Mesenchymal stem cell (in vitro differentiated cells and primary cell): Measurements from ENCODE around the gene AIP.

Experiments
- DNase-seq: peaks from one replicate; pipeline ENCODE4 v3.0.0-alpha.2; 2013
- H2AFZ ChIP-seq: one replicate; pipeline ENCODE4 v1.6.1; 2013; ENCODE audit warnings: low read depth, mild to moderate bottlenecking, control low read depth, inconsistent platforms, low read length, moderate library complexity
- H2AK5ac ChIP-seq: 2 replicates; pipeline ENCODE4 v1.6.1; 2013; ENCODE audit warnings: low read length, moderate library complexity, mild to moderate bottlenecking, inconsistent platforms; ENCODE audit not compliant: severe bottlenecking
- H2BK120ac ChIP-seq: one replicate; pipeline ENCODE4 v1.6.1; 2013; ENCODE audit warnings: low read depth, mild to moderate bottlenecking, inconsistent platforms, low read length, moderate library complexity
- H2BK12ac ChIP-seq, 2 experiments: one replicate each; pipeline ENCODE4 v1.6.1; 2013; ENCODE audit warnings: inconsistent platforms in 2 of 2, low read length in 2 of 2, mild to moderate bottlenecking in 2 of 2, moderate library complexity in 2 of 2, control low read depth in 1 of 2
- H2BK15ac ChIP-seq: one replicate; pipeline ENCODE4 v1.6.1; 2013; ENCODE audit warnings: mild to moderate bottlenecking, low read depth, inconsistent platforms; ENCODE audit not compliant: poor library complexity, severe bottlenecking
- H2BK5ac ChIP-seq: 2 replicates; pipeline ENCODE4 v1.6.1; 2013; ENCODE audit warnings: low read depth, mild to moderate bottlenecking, low read length, control low read depth, inconsistent platforms; ENCODE audit not compliant: poor library complexity, severe bottlenecking
- H3K14ac ChIP-seq, 2 experiments: one replicate each; pipeline ENCODE4 v1.6.1; 2013; ENCODE audit warnings: inconsistent platforms in 2 of 2, low read length in 2 of 2, control low read depth in 1 of 2, mild to moderate bottlenecking in 1 of 2, moderate library complexity in 1 of 2
- H3K18ac ChIP-seq, 2 experiments: one replicate each; pipeline ENCODE4 v1.6.1; 2013; ENCODE audit warnings: inconsistent platforms in 2 of 2, low read length in 2 of 2, control low read depth in 1 of 2, low read depth in 1 of 2, mild to moderate bottlenecking in 1 of 2
- H3K23ac ChIP-seq, 2 experiments: one replicate each; pipeline ENCODE4 v1.6.1; 2013; ENCODE audit warnings: inconsistent platforms in 2 of 2, low read length in 2 of 2, mild to moderate bottlenecking in 2 of 2, moderate library complexity in 2 of 2, control low read depth in 1 of 2
- H3K27ac ChIP-seq: 2 replicates; pipeline ENCODE4 v1.5.1; 2013; ENCODE audit warnings: mild to moderate bottlenecking, moderate library complexity, low read length, control low read depth, inconsistent platforms; ENCODE audit not compliant: poor library complexity, severe bottlenecking
- H3K27me3 ChIP-seq, 2 experiments: 2 replicates each; pipeline versions ENCODE4 v1.6.1 to v1.7.0; 2013; ENCODE audit warnings: low read length in 2 of 2, mild to moderate bottlenecking in 2 of 2, moderate library complexity in 2 of 2, control low read depth in 1 of 2, inconsistent platforms in 1 of 2; ENCODE audit not compliant: control insufficient read depth in 1 of 2, insufficient read depth in 1 of 2
- H3K36me3 ChIP-seq, 2 experiments: 2 replicates each; pipeline versions ENCODE4 v1.6.1 to v1.7.0; 2013; ENCODE audit warnings: low read length in 2 of 2, control low read depth in 1 of 2, inconsistent platforms in 1 of 2, low read depth in 1 of 2, mild to moderate bottlenecking in 1 of 2; ENCODE audit not compliant: insufficient read depth in 2 of 2, control insufficient read depth in 1 of 2
- H3K4ac ChIP-seq, 2 experiments: one replicate each; pipeline ENCODE4 v1.6.1; 2013; ENCODE audit warnings: inconsistent platforms in 2 of 2, low read length in 2 of 2, mild to moderate bottlenecking in 2 of 2, moderate library complexity in 2 of 2, control low read depth in 1 of 2, low read depth in 1 of 2
- H3K4me1 ChIP-seq: 2 replicates; pipeline ENCODE4 v1.6.1; 2013; ENCODE audit warnings: low read depth, low read length, control low read depth; ENCODE audit not compliant: control insufficient read depth, insufficient read depth
- H3K4me2 ChIP-seq: 2 replicates; pipeline ENCODE4 v1.6.1; 2013; ENCODE audit warnings: low read length, mild to moderate bottlenecking, inconsistent platforms; ENCODE audit not compliant: poor library complexity, severe bottlenecking
- H3K4me3 ChIP-seq, 2 experiments: 2 replicates each; pipeline versions ENCODE4 v1.5.1 to v1.7.0; 2013; ENCODE audit warnings: low read length in 2 of 2, mild to moderate bottlenecking in 2 of 2, control low read depth in 1 of 2, low read depth in 1 of 2; ENCODE audit not compliant: insufficient read depth in 1 of 2
- H3K79me1 ChIP-seq: replicated peaks from 2 replicates; pipeline ENCODE4 v1.6.1; 2013; ENCODE audit warnings: mild to moderate bottlenecking, control low read depth, low read length, inconsistent platforms; ENCODE audit not compliant: poor library complexity, severe bottlenecking
- H3K9ac ChIP-seq: 2 replicates; pipeline ENCODE4 v1.7.0; 2013; ENCODE audit warnings: mild to moderate bottlenecking, low read length, moderate library complexity
- H3K9me3 ChIP-seq: 2 replicates; pipeline ENCODE4 v1.7.0; 2013; ENCODE audit warnings: mild to moderate bottlenecking, low read length; ENCODE audit not compliant: control insufficient read depth
- H4K8ac ChIP-seq: one replicate; pipeline ENCODE4 v1.6.1; 2013; ENCODE audit warnings: inconsistent platforms, mild to moderate bottlenecking, low read length, moderate library complexity
- H4K91ac ChIP-seq: one replicate; pipeline ENCODE4 v1.6.1; 2013; ENCODE audit warnings: mild to moderate bottlenecking, low read length, inconsistent platforms
- WGBS: methylation state at CpG from one replicate; pipeline ENCODE4 v1.1.7; 2013; ENCODE audit warnings: mixed read lengths; 5-methylcytosine and 5-hydroxymethylcytosine counted together

The AIP gene

GRCh38 chr11:67435031-67435726 lies 47.6 kb upstream of the AIP start:
- 91% methylated on average over 25 of the region's 26 CpGs for WGBS
- H3K27ac ChIP-seq, result peak overlapping the region; percentile 69
- no peak overlapping the region for H3K18ac ChIP-seq
- no peak overlapping the region for H2BK15ac ChIP-seq
- no peak for DNase-seq
- H3K14ac ChIP-seq, result no peak overlapping the region
- no peak overlapping the region for H3K23ac ChIP-seq
- H3K27me3 ChIP-seq, result no peaks in the 10 kb centered on the region
- no peak overlapping the region for H3K4ac ChIP-seq
- H2BK12ac ChIP-seq, result no peak overlapping the region
- no peak overlapping the region for H2AFZ ChIP-seq
- peaks cover 52% of the 10 kb centered on the region for H3K4me1 ChIP-seq
- peak overlapping the region; percentile 92 for H2AK5ac ChIP-seq
- no peaks in the 10 kb centered on the region for H3K9me3 ChIP-seq
- H3K4me2 ChIP-seq, result no peak overlapping the region
- H4K91ac ChIP-seq, result no peak overlapping the region
- H3K36me3 ChIP-seq, result peaks cover 74 to 89% of the 10 kb centered on the region in 2 experiments
- H3K4me3 ChIP-seq, result no peak overlapping the region
- H3K79me1 ChIP-seq, result peaks cover 40% of the 10 kb centered on the region
- no peak overlapping the region for H2BK120ac ChIP-seq
- no peak overlapping the region for H2BK5ac ChIP-seq
- no peak overlapping the region for H4K8ac ChIP-seq
- no peak overlapping the region for H3K9ac ChIP-seq

DNA sequence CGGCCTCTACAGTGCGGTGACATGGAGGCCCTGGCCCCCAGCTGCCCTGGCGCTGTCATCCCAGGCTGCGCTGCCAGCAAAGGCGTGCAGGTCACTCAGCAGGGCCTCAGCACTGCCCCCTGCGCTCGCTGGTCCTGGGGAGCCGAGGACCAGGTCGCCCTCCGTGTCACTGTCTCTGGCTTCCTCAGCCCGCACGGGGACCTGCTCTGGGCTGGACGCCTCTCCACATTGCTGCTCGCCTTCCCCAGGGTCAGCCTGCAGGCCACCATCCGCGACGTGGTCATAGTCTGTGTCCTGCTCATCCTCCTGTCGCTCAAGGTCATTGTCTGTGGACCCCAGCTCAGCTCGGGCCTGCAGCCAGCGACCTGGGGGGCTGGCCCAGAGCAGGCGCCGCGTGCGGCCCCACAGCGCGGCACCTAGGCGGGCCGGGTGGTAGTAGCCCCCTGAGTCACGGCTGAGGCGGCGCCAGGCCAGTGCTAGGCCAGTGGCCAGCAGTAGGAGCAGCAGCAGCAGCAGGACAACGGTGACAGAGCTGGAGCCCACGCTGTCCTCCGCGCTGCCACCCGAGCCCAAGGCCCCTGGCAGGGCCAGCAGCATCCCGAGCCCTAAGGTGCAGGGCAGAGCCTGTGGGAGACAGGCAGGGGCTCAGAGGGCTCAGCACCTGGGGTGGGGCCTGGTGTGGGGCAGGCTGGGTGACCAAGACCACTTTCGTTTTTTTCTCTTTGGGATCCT lies 46.9 kb upstream of the AIP start:
- no peaks in the 10 kb centered on the region for H3K27me3 ChIP-seq
- no peak overlapping the region for H3K18ac ChIP-seq
- H2AFZ ChIP-seq, result no peak overlapping the region
- H2AK5ac ChIP-seq, result peak overlapping the region; percentile 92
- H3K36me3 ChIP-seq, result peaks cover 76 to 92% of the 10 kb centered on the region in 2 experiments
- H3K14ac ChIP-seq, result no peak overlapping the region
- H2BK12ac ChIP-seq, result no peak overlapping the region
- H3K9me3 ChIP-seq, result no peaks in the 10 kb centered on the region
- no peak overlapping the region for H3K23ac ChIP-seq
- DNase-seq, result no peak
- no peak overlapping the region for H2BK120ac ChIP-seq
- H3K79me1 ChIP-seq, result peaks cover 38% of the 10 kb centered on the region
- H3K9ac ChIP-seq, result no peak overlapping the region
- H2BK15ac ChIP-seq, result peak overlapping the region; percentile 21
- no peak overlapping the region for H3K4ac ChIP-seq
- H3K4me3 ChIP-seq, result no peak overlapping the region
- WGBS, result 92% methylated on average over 38 of the region's 38 CpGs
- peaks cover 60% of the 10 kb centered on the region for H3K4me1 ChIP-seq
- peak overlapping the region; percentile 83 for H2BK5ac ChIP-seq
- H3K4me2 ChIP-seq, result no peak overlapping the region
- peak overlapping the region; percentile 96 for H3K27ac ChIP-seq
- peak overlapping the region; percentile 53 for H4K91ac ChIP-seq
- peak overlapping the region; percentile 19 for H4K8ac ChIP-seq

- H3K4me2 ChIP-seq, result no peak overlapping the region
- no peak overlapping the region for H3K4ac ChIP-seq
- peak overlapping the region; percentile 71 for H4K8ac ChIP-seq
- H2BK15ac ChIP-seq, result no peak overlapping the region
- peaks cover 76 to 93% of the 10 kb centered on the region in 2 experiments for H3K36me3 ChIP-seq
- no peak overlapping the region for H2BK12ac ChIP-seq
- H3K9me3 ChIP-seq, result no peaks in the 10 kb centered on the region
- WGBS, result 38% methylated on average over 4 of the region's 6 CpGs
- H2AK5ac ChIP-seq, result peak overlapping the region; percentile 92
- peak overlapping the region; percentile 96 for H3K27ac ChIP-seq
- no peaks in the 10 kb centered on the region for H3K27me3 ChIP-seq
- peaks cover 66% of the 10 kb centered on the region for H3K4me1 ChIP-seq
- H3K23ac ChIP-seq, result peak overlapping the region in 1 of 2 experiments; percentile 23
- no peak overlapping the region for H2BK120ac ChIP-seq
- peak overlapping the region; percentile 14 to 56 for H3K18ac ChIP-seq
- H2BK5ac ChIP-seq, result peak overlapping the region; percentile 94
- no peak overlapping the region for H3K9ac ChIP-seq
- H3K14ac ChIP-seq, result no peak overlapping the region
- peak overlapping the region in 1 of 2 experiments; percentile 2 for H3K4me3 ChIP-seq
- no peak overlapping the region for H2AFZ ChIP-seq
- peak; percentile 19 for DNase-seq
- no peak overlapping the region for H4K91ac ChIP-seq
- H3K79me1 ChIP-seq, result peaks cover 36% of the 10 kb centered on the region
These were observed 46.3 kb upstream of the AIP start for GRCh38 chr11:67436459-67437081.
